ENCODE measurements around the gene DDX54.

The DDX54 gene

GRCh38 chr12:113167868-113168267 is 17.4 kb downstream of the DDX54 start:
- no peak overlapping the region for H3K4me3 ChIP-seq (ENCODE audit: low read depth, low read length)
- TF ChIP-seq CTCF (IDR thresholded peaks at IDR 0.05; ENCODE audit: low read depth, low read length), result no peak

DNA sequence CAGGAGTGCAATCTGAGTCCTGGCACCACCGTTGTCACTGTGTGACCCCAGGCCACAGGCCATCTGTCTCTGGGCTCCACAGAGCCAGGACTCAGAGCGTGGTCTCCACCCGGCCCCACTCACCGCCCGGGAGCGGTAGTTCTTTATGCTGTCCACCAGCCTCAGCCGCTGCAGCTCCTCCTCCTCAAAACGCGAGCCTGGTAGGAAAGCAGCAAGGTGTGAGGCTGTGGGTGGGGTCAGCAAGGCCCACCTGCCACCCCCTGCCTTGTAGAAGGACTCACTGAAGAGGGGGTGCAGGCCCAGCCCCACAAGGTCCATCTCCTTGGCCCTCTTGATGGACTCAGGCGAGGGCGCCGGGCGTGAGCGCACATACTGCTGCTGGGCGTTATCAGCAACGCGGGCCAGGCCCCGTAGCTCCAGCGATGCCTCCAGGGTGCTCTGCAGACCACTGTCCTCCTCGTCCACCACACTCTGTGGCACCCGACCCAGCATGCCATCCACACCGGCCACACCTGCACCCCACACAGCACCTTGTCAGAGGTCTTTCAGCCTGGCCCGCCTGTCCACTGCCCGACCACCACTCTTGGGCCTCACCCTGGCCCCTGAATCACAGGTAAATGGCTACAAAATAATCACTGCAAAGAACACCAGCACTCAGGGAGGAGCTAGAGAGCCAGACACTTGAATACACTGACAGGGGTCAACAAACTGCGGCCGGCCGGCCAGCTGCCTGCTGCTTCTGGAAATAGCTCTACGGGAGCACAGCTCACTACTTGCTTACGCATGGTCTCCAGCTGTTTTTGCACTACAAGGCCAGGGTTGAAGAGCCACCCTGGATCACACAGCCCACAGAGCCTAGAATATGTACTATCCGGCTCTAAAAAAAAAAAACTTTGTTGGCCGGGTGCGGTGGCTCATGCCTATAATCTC is 19.5 kb downstream of the DDX54 start:
- no peak overlapping the region for H3K4me3 ChIP-seq (ENCODE audit: low read depth, low read length)
- TF ChIP-seq CTCF (IDR thresholded peaks at IDR 0.05; ENCODE audit: low read depth, low read length), result no peak

- no peak overlapping the region for H3K4me3 ChIP-seq (ENCODE audit: low read depth, low read length)
- TF ChIP-seq CTCF (IDR thresholded peaks at IDR 0.05; ENCODE audit: low read depth, low read length), result no peak
Measured at GRCh38 chr12:113164014-113164413, 21.3 kb downstream of the DDX54 start.

DNA sequence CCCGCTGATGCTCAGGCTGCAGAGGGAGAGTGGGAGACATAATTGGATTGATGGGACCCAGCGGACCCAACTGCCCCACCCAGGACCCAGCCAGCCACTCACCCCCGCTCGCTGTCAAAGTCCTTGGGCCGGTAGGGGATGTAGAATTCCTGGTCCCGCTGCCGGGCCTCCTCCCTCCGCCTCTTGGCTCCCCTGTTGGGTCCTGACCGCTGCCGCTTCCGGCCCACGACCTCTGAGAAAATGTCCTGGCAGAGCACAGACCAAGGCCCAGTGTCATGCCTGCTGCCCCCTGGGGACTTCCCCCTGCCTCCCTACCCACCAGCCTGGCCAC is 22.3 kb downstream of the DDX54 start:
- no peak for TF ChIP-seq CTCF (IDR thresholded peaks at IDR 0.05; ENCODE audit: low read depth, low read length)
- H3K4me3 ChIP-seq (ENCODE audit: low read depth, low read length), result no peak overlapping the region

- no peak overlapping the region for H3K4me3 ChIP-seq (ENCODE audit: low read depth, low read length)
- no peak for TF ChIP-seq CTCF (IDR thresholded peaks at IDR 0.05; ENCODE audit: low read depth, low read length)
Measured at GRCh38 chr12:113162102-113163029, 22.9 kb downstream of the DDX54 start.

DNA sequence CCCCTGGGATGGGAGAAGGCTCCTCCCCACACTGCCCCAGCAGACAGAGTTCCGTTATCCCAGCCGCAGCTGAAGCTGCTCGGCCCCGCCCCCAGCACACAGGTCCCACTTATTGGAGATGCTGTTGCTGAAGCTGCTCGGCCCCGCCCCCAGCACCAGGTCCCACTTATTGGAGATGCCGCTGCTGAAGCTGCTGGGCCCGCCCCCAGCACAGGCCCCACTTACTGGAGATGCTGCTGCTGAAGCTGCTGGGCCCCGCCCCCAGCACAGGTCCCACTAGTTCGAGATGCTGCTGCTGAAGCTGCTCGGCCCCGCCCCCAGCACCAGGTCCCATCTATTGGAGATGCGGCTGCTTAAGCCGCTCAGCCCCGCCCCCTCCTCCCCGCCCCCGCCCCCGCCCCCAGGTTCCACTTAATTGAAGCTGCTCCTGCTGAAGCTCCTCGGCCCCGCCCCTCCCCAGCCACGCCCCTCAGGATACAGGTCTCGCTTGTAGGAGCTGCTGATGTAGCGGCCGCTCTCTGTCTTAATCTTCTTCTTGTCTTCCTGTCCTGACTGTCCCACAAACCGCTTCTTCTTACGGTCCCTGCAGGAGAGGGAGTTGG is 23.8 kb downstream of the DDX54 start:
- no peak for TF ChIP-seq CTCF (IDR thresholded peaks at IDR 0.05; ENCODE audit: low read depth, low read length)
- H3K4me3 ChIP-seq (ENCODE audit: low read depth, low read length), result no peak overlapping the region
